Measurements from ENCODE around the gene NOP9.

The NOP9 gene, protein sequence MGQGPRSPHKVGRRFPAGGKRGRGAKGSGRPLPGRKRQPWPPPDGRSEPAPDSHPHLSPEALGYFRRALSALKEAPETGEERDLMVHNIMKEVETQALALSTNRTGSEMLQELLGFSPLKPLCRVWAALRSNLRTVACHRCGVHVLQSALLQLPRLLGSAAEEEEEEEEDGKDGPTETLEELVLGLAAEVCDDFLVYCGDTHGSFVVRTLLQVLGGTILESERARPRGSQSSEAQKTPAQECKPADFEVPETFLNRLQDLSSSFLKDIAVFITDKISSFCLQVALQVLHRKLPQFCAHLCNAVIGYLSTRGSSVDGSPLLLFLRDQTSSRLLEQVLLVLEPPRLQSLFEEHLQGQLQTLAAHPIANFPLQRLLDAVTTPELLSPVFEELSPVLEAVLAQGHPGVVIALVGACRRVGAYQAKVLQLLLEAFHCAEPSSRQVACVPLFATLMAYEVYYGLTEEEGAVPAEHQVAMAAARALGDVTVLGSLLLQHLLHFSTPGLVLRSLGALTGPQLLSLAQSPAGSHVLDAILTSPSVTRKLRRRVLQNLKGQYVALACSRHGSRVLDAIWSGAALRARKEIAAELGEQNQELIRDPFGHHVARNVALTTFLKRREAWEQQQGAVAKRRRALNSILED

DNA sequence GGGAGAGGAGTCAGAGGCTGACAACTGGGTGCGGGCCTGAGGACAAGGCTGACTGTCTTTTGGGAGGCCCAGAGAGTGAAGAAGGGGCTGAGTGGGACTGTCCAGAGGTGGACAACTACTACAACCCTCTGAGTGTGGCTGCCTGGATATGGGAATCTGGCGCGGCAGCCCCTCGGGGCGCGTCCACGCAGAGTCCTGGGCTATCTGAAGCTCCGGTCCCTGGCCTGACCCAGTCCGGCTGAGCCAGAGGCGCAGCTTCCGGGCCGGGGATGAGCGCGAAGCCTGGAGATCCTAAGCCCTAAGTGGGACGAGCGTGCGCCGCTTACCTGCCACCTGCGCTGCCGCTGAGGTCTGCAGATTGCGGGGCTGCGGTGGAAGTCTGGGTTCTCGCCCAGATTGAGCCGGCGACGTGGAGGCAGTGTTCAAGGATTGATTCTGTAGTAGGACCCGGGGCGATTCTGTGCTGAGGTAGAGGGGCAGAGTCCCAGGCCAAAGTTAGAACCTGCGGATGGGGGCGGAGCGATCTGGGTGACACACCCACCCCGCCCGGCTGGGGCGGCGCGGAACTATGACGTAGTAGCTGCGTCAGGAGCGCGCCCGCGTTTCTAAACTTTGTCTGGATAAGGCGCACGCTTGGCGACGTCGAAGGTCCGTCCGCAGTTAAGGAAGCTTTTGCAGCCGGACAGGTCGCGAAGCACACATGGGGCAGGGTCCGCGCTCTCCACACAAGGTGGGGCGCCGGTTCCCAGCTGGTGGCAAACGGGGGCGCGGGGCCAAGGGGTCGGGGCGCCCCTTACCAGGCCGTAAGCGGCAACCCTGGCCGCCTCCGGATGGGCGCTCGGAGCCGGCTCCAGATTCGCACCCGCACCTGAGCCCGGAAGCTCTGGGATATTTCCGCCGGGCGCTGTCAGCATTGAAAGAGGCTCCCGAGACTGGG lies at the start of gene NOP9, which contains the start of gene DHRS1:
Gene NOP9 (plus strand): TSS at position 596 of the 937 bp plus-strand sequence. CDS start 105 bp downstream, at position 701.
Gene DHRS1 (minus strand): TSS at position 526 of the 937 bp plus-strand sequence. CDS start 674 bp downstream, outside the sequence.
- no peak for TF ChIP-seq EZH2phosphoT487 (IDR thresholded peaks at IDR 0.05; ENCODE audit: borderline replicate concordance, low read length)
- TF ChIP-seq, protein P1, sequence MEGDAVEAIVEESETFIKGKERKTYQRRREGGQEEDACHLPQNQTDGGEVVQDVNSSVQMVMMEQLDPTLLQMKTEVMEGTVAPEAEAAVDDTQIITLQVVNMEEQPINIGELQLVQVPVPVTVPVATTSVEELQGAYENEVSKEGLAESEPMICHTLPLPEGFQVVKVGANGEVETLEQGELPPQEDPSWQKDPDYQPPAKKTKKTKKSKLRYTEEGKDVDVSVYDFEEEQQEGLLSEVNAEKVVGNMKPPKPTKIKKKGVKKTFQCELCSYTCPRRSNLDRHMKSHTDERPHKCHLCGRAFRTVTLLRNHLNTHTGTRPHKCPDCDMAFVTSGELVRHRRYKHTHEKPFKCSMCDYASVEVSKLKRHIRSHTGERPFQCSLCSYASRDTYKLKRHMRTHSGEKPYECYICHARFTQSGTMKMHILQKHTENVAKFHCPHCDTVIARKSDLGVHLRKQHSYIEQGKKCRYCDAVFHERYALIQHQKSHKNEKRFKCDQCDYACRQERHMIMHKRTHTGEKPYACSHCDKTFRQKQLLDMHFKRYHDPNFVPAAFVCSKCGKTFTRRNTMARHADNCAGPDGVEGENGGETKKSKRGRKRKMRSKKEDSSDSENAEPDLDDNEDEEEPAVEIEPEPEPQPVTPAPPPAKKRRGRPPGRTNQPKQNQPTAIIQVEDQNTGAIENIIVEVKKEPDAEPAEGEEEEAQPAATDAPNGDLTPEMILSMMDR (IDR thresholded peaks at IDR 0.05; ENCODE audit: low read depth, low read length, poor library complexity, severe bottlenecking): no peak
- H3K4me1 ChIP-seq (ENCODE audit: control insufficient read depth, low read length): peaks cover 32% of the 10 kb centered on the region
- peaks cover 34% of the 10 kb centered on the region for H3K79me2 ChIP-seq (ENCODE audit: control insufficient read depth, low read length)
- 0 out of 2 replicates have a peak, but pooled peaks cover 3% of the 10 kb centered on the region for H3F3A ChIP-seq (ENCODE audit: control insufficient read depth, insufficient read depth)
- peak within 1 kb of the TSS; percentile 72 for H3K4me2 ChIP-seq (ENCODE audit: low read length)
- no peaks in the 10 kb centered on the region for H3K27me3 ChIP-seq (ENCODE audit: control insufficient read depth, low read length)
- peaks cover 57% of the 10 kb centered on the region for H3K36me3 ChIP-seq (ENCODE audit: control insufficient read depth, low read length)
- H3K27ac ChIP-seq (ENCODE audit: low read depth, low read length): peak within 1 kb of the TSS; percentile 31; the same call in 1 of the 2 replicates
- H4K20me1 ChIP-seq (ENCODE audit: control insufficient read depth, insufficient read depth, low read depth, low read length): no peaks in the 10 kb centered on the region; the same call in 1 of the 2 replicates
- no peaks in the 10 kb centered on the region for H3K9me3 ChIP-seq (ENCODE audit: control insufficient read depth, insufficient read depth, low read length)
- peak within 1 kb of the TSS; percentile 87 for H3K4me3 ChIP-seq (ENCODE audit: low read length)
- no peaks in the 10 kb centered on the region for H3K9me2 ChIP-seq (replicated peaks; ENCODE audit: control insufficient read depth, low read length)

DNA sequence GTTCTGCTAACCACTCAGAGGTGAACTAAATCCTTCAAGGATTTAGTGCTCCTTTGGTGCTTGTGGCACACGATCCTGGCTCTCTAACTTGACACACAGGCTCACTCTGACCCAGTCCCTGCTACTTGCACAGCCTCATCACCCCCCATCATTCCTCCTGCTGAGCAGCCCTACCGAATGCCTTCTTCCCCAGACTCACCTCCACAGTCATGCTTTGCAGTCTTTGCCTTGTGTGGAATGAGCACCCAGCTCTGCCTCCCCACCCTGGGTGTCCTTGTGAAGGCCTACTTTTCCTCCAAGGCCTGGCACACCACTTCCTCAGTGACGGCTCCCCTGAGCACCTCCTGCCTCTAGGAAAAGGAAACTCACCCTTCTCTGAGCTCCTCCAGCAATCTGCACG lies 49.3 kb upstream of the NOP9 start:
- no peaks in the 10 kb centered on the region for H3K4me1 ChIP-seq (ENCODE audit: control insufficient read depth, low read length)
- no peak overlapping the region for H3K4me3 ChIP-seq (ENCODE audit: low read length)

DNA sequence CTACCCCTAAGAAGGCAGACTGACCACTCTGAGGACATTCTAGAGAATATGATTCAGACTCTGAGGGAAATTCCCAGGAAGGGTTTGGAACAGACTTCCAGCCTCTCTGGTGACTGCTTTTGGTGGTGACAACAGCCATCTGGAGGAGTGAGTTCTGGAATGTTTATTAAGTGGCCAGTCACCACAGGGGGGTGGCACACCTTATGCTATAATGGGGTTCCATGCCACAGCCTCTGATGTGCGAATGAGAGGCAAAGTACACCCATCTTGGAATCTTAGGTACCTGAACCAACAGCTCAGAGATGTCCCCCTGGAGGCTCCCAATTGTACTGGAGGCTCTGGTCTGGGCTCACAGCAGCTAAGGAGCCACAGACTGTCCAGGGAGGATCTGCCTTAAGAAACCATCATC lies 47.8 kb upstream of the NOP9 start:
- no peak overlapping the region for H3K4me3 ChIP-seq (ENCODE audit: low read length)
- H4K20me1 ChIP-seq (ENCODE audit: control insufficient read depth, insufficient read depth, low read depth, low read length): no peaks in the 10 kb centered on the region
- no peaks in the 10 kb centered on the region for H3K79me2 ChIP-seq (ENCODE audit: control insufficient read depth, low read length)
- H3K9me2 ChIP-seq (replicated peaks; ENCODE audit: control insufficient read depth, low read length): no peaks in the 10 kb centered on the region
- H3K27ac ChIP-seq (ENCODE audit: low read depth, low read length): no peak overlapping the region
- no peak overlapping the region for H3K4me2 ChIP-seq (ENCODE audit: low read length)
- no peaks in the 10 kb centered on the region for H3F3A ChIP-seq (ENCODE audit: control insufficient read depth, insufficient read depth)
- no peaks in the 10 kb centered on the region for H3K27me3 ChIP-seq (ENCODE audit: control insufficient read depth, low read length)
- H3K9me3 ChIP-seq (ENCODE audit: control insufficient read depth, insufficient read depth, low read length): no peaks in the 10 kb centered on the region
- H3K36me3 ChIP-seq (ENCODE audit: control insufficient read depth, low read length): no peaks in the 10 kb centered on the region
- no peaks in the 10 kb centered on the region for H3K4me1 ChIP-seq (ENCODE audit: control insufficient read depth, low read length)
- TF ChIP-seq EZH2phosphoT487 (IDR thresholded peaks at IDR 0.05; ENCODE audit: borderline replicate concordance, low read length): no peak
- TF ChIP-seq, protein P1 (IDR thresholded peaks at IDR 0.05; ENCODE audit: low read depth, low read length, poor library complexity, severe bottlenecking): no peak

More for the DNA sequence above, 49.3 kb upstream of the NOP9 start:
- Histone ChIP-seq H3K9me3 (ENCODE audit: control insufficient read depth, insufficient read depth, low read length) (no peaks in the 10 kb centered on the region), H3F3A (ENCODE audit: control insufficient read depth, insufficient read depth) (no peaks in the 10 kb centered on the region), H3K9me2 (replicated peaks; ENCODE audit: control insufficient read depth, low read length) (no peaks in the 10 kb centered on the region), H4K20me1 (ENCODE audit: control insufficient read depth, insufficient read depth, low read depth, low read length) (no peaks in the 10 kb centered on the region), H3K79me2 (ENCODE audit: control insufficient read depth, low read length) (no peaks in the 10 kb centered on the region), H3K27ac (ENCODE audit: low read depth, low read length) (no peak overlapping the region), H3K4me2 (ENCODE audit: low read length) (no peak overlapping the region), H3K36me3 (ENCODE audit: control insufficient read depth, low read length) (no peaks in the 10 kb centered on the region), H3K27me3 (ENCODE audit: control insufficient read depth, low read length) (no peaks in the 10 kb centered on the region)
- TF ChIP-seq, protein P1 (IDR thresholded peaks at IDR 0.05; ENCODE audit: low read depth, low read length, poor library complexity, severe bottlenecking): no peak
- no peak for TF ChIP-seq EZH2phosphoT487 (IDR thresholded peaks at IDR 0.05; ENCODE audit: borderline replicate concordance, low read length)
